ENCODE data around the gene SART1.

- TF ChIP-seq EGR1 (IDR thresholded peaks at IDR 0.05) = no peak
- peak; percentile 88 for TF ChIP-seq RAD21 (IDR thresholded peaks at IDR 0.05; ENCODE audit: low read depth)
- TF ChIP-seq USF1 (IDR thresholded peaks at IDR 0.05) = no peak
- peak; percentile 63 for TF ChIP-seq MAX (IDR thresholded peaks at IDR 0.05)
- no peak for TF ChIP-seq NFIC (IDR thresholded peaks at IDR 0.05)
- TF ChIP-seq CEBPB (IDR thresholded peaks at IDR 0.05) = no peak
- no peak for TF ChIP-seq REST (IDR thresholded peaks at IDR 0.05; ENCODE audit: low read depth)
- no peak for TF ChIP-seq YY1 (IDR thresholded peaks at IDR 0.05; ENCODE audit: low read depth)
- no peak for TF ChIP-seq EP300 (IDR thresholded peaks at IDR 0.05; ENCODE audit: borderline replicate concordance)
- no peak for TF ChIP-seq ZBTB7A (IDR thresholded peaks at IDR 0.05; ENCODE audit: low read depth)
- no peak for TF ChIP-seq TAF1 (IDR thresholded peaks at IDR 0.05; ENCODE audit: low read depth)
- no peak for TF ChIP-seq FOXM1 (IDR thresholded peaks at IDR 0.05; ENCODE audit: borderline replicate concordance, low read depth)
- no peak for TF ChIP-seq CREB1 (IDR thresholded peaks at IDR 0.05; ENCODE audit: low read depth)
- TF ChIP-seq TCF12 (IDR thresholded peaks at IDR 0.05; ENCODE audit: low read depth) = no peak; the same call in 1 of the 2 replicates
These were observed 61.1 kb downstream of the SART1 start for GRCh38 chr11:66022401-66023185.
